Raji (cell line): Measurements from ENCODE around the gene TCFL5.
A peak's percentile ranks its signal among the peaks of the same experiment; 100 is the strongest.

Experiments
- POLR2A ChIP-seq: IDR thresholded peaks from 2 replicates; pipeline ENCODE4 v1.6.1; 2011; ENCODE audit warnings: low read depth, low read length, control low read depth; ENCODE audit not compliant: insufficient read depth

Gene TCFL5

DNA sequence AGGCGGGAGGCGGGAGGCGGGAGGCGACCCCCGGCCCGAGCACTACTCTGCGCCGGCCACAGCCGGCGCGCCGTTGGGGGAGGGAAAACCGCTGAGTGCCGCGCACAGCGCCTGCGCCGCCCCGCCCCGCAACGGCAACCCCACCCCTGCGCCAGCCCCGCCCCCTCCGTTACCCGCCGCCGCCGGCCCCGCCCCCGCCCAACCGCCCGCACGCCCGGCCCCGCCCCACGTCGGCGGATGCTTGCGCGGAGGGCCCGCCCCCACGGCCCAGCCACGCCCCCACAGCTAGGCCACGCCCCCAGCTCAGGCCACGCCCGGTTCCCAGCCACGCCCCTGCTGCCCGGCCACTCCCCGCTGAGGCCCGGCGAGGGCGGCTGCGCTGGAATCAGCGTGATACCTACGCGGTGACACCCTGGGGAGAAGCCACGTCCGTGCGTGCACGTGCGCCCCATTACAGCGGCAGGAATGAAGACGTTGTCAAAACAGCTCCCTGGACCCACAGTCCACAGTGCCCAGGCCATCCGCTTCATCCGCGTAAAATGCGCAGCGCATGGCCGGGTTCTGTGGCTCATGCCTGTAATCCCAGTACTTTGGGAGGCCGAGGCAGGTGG is at the start of gene TCFL5:
Gene TCFL5 (minus strand): TSS at position 97 of the 611 bp plus-strand sequence. CDS start 152 bp downstream, outside the sequence.
- peak; percentile 41; the same call in 1 of the 2 replicates for TF ChIP-seq POLR2A

DNA sequence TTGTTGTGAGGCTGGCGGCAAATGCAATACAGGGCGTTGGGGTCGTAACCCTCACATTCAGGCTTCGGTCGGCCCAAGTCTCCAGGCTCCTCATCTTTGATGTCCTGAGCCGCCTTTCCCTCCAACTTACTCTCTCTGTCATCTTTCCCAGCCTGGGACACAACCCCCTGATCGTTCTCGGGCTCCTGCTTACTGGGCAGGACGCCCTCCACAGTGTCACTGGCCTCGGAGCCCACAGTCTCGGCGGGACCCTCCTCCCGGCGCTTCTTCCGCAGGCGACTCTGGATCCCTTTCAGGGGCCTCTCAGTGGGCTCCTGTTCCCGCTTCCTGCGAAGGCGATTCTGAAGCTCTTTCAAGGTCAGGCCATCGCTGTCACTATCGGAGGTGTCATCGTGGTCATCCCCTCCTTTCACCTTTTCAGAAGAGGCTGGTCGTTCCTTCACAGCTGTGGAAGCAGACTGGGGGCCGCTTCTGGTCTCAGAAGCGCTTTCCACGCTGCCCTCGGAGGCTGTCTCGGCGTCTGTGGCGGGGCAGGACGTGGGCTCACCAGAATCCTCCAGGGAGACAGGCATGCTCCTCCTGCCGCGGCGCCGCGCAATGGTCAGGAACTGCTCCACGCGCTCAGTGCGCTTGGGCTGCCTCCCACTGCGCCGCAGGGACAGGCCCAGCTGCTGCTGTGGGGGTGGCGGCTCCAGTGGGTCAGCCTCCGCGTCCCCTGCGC is 49.3 kb upstream of the TCFL5 start:
- no peak for TF ChIP-seq POLR2A

DNA sequence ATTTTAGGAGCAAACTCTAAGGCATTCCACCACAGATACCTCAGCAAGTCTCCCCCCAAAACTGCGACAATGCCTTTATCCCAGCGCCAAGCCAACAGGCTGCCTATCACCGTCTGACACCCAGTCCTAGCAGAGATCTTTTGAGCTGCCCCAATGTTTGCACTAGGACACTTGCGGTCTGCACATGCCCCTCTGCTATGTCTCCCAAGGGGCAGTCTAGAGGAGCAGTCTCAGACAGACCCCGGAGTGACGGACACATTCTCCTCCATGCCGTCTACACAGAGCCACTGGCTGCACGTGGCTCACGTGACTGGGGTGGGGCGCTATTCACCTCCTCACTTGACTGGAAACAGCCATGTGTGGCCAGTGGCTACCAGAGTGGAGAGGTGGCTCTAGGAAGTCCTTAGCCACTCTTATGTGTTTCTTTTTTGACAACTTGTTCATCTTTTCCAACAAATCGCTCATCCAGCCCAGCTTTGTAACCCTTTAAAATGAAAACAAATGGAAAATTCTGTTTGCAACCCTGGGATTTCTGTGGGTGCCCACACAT is 48.7 kb upstream of the TCFL5 start:
- TF ChIP-seq POLR2A: no peak

DNA sequence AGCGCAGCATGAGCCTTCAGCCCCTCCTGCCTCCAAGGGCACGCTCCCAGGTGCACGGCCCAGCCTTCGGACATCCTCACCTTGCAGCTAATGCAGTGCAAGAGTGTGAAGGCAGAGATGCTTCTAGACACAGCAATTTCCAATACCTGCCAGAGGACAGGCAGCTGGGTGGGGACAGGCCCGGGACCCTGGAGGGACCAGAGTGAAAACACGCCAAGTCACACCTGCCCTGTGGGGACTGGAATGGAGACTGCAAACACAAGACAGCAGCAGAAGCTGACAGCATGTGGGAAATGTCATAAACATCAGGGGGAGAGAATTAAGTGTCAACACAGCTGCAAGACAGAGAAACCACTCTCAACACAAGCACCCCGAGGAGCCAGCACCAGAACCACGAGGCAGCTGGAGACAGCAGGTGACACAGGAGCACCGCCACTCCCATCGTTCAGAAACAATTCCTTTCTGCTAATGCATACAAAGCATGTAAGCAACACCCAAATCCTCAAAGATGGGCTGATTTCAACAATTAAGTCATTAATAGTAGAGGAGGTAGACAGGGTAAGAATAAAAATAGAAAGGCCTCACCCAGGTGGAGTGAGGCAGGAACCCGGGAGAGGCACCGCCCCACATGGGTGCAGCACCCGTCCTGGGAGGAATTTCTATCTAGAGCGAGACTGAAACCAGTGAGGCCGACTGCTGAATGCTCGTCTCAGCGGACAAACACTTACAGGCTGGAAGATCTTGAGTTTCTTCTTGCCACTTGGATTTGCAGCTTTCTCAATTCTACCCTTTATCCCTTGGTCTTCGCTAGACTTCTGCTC is 47.6 kb upstream of the TCFL5 start:
- no peak for TF ChIP-seq POLR2A

DNA sequence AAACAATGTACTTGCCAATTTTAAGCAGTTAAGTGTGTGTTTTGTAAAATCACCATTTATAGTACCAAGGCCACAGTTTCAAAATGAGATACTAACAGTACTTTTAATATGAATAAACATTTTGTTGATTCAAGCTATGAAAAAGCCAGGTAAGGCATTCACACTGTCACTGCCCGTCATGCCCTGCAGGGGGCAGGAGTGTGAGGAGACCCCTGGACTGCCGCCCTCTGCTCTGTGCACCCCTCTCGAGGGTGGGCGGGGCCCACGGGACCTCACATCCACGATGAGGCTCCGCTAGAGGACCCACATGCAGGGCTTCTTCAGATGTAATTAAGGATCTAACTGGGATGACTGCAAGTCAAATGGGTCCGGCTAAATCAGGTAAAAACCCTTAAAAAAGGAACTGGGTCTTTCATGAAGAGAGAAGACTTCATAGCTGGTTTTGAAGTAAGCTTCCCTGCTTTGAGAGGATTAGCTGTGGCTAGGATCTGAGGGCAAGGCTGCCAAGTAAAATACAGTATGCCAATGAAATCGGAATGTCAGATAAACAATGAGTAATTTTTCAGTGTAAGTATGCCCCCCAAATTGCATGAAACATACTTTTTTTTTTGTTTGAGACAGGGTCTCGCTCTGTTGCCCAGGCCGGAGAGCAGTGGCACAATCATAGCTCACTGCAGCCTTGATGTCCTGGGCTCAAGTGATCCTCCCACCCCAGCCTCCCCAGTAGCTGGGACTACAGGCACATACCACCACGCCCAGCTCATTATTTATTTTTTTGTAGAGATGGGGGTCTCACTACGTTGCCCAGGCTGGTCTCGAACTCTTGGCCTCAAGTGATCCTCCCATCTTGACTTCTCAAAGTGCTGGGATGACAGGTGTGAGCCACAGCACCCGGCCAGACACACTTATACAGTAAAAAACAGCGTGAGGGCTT is 46.0 kb upstream of the TCFL5 start:
- no peak for TF ChIP-seq POLR2A

DNA sequence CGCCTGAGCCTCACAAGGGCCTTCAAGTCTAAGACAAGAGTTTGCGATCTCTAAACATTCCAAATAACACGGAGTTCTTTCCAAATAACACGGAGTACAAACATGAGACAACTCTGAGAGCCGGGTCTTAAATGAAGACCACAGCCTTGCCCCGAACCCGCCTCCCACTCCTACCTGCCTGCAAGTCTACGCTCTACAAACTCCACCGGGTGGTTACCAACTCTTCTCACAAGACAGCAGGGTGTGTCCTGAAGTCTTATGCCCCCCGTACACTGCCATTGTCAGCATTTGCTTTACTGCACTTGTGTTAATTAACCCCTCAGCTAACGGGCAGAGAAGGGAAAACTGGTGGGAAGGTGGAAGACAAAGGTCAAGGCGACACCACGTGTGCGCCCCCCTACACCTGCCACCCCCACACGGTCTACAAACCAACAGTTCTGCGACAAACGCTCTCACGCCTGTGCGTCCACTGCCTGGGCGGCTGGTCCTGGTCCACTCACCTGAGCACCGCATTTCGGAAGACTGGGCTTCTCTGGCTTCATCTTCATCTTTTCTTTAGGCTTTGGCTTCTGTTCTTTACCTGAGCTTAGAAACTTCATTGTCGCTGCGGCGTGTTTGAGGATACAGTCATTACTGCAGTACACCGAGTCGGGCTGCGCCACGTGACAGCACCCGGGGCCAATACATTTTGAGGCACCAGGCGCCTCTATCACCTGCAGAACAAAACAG is 45.2 kb upstream of the TCFL5 start:
- no peak for TF ChIP-seq POLR2A

DNA sequence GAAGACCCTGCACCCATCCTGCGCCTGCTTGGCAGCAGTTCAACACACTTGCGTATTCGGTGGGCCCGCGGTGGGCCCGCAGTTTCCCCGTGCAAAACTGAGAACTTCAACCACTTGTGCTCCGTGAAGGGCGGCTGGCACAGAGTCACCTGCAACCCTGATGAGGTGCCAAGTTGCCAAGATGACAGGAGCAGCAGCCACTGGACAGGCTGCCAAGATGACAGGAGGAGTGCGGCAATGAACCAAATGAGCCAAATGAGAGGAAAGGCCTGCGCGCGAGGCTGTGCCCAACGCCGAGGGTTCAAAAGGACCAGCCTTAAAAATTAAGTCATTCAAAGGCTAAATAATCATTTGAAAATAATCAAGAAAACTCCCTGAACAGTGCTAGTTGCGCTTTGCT is 44.6 kb upstream of the TCFL5 start:
- no peak for TF ChIP-seq POLR2A

DNA sequence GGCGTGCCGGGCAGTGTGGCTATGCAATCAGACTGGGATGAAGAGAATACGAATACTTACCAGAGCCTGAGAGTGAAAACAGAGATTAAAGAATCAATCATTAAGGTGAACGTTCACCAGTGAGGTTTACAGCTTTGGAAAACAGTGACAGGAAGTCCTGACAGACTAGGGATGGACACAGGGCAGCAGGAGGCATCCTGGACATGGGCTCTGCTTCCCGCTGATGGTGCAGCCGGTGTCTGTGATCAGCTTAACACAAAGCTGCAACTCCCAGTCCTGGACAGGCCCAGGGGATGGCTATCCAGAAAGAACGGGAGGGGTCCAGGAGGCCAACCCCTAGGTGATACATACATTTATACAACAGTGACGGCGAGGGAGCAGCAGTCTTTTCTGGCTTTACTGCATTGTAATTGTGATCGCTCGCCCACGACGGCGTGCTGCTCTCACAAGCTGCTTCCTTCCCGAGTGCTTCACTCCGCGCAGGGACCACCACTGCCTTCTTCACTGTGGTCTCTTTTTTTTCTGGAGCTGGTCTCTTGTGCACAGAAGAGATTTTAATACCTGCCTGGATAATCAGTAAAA is 44.0 kb upstream of the TCFL5 start:
- TF ChIP-seq POLR2A: no peak

DNA sequence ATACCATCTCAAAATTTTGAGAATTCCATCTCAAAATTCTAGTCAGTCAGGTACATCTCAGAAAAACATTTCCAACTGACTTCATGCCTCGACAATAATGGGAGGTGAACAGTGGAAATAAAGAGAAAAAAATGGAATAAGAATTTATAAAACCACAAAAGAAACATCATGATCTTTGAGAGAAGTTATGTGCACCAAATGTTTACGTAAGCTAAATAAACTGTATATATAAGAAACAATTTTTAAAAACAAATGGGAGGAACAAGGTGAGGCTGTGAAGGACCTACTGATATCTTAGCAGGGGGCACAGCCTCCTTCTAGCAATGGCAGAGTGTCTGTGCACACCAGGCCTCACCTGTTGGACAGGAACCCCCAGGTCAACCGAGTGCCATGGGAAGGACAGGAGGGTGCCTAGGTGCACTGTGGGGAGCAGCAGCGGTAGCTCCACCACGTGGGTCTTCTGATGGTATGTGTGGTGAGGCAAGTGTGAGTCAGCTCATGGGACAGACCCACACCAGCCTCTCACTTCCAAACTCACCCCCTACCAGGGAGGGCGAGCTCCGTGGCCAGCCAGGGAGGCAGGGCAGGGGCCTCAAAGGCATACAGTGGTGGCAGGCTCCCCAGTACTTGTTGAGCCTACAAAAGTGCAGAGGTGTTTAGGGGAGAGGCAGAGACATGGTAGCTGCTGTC is 41.4 kb upstream of the TCFL5 start:
- no peak for TF ChIP-seq POLR2A

DNA sequence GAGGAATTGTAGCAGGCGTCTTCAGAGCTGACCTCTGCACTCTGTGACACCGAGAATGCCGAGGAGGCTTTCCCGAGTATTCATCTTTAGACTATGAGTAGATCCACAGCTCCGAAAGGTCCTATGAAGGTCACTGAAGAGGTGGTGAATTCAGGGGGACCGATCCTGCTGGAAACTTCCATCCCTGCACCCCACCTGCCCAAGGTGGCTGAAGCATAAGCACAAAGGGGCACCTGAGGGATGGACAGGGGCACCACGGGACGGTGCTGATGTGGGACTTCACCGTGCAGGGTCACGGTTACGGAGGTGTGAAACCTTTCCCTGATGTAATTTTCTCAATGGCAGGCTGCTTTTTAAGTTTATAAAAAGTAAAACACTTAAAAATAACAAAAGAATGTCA is 40.3 kb upstream of the TCFL5 start:
- TF ChIP-seq POLR2A: no peak

DNA sequence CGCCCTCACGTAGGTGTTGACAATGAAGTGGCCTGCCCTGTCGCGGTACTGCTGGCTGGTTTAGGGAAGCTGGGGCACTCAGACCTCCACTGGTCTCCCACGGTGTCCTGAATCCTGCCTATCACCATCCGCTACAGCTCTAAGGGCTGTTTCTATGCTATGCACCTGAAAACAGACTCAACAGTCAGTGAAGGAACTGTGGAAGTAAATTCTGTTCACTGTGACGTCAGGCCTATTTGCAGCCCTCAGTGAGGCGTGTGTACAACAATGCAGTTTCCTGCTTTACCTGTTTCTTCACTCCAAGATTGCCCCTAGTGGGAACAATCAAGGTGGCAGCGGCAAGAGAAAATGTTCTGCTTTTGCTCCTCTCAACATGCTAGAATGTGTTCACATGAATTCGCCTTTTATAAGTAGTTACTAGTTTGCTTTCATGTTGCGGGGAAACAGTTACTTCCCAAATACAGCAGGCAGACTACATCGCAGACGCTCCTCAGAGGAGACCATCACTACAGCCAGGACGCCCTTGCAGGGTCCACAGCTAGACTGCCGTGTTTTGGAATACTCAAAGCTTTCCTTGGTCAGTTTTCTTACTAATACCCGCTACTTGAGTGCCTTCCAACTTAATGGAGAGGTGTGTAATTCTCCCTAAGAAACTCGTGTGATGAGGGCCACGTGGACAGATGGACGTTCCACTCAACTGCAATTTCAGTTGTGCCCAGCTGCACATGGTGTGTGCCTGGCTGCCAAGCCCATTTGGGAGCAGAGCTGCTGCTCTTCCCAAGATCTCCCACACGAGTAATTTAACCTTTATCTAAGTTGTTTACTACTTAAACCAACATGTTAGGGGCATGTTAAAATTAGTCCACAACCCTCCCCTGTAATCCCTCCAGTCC is 39.3 kb upstream of the TCFL5 start:
- no peak for TF ChIP-seq POLR2A
